ENCODE measurements around the gene CCM2. TPM values are rescaled to one million over a fixed set of nuclear protein-coding genes. Genes with fewer than 3 reads are reported as not detected.

CCM2 gene
- total and polyA plus RNA-seq, 7 donors, result 28.1 to 54.2 (median 34.1) TPM

DNA sequence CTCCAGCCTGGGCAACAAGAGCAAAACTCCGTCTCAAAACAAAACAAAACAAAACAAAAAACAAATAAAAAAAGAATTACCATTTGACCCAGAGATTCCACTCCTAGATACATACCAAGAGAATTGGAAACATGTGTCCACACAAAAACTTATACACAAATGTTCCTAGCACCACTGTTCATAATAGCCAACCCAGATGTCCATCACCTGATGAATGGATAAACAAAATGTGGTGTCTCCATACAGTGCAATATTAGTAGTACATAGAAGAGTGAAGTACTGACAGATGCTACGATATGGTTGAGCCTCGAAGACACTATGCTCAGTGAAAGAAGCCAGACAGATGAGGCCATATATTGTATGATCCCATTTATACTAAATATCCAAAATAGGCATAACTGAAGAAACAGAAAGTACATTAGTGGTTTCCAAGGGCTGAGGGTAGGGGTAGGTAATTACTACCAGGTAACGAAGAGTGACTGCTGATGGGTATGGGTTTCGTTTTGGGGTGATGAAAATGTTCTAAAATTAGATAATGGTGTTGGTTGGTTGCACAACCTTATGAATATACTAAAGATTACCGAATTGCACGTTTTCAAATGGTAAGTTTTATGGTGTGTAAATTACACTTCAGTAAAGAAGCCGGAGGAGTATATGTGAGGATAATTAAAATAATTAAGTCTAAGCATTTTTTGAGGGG, 41.2 kb upstream of the CCM2 start:
- Histone ChIP-seq H3K4me1 (peaks cover 0 to 15% (median 12%) of the 10 kb centered on the region in 4 donors), H3K27me3 (peaks cover 0 to 23% (median 0%) of the 10 kb centered on the region in 3 donors), H3K27ac (no peak overlapping the region), H3K9me3 (no peaks in the 10 kb centered on the region), H3K4me3 (no peak overlapping the region), H3K36me3 (no peaks in the 10 kb centered on the region)
- DNase-seq, result no peak
- 49 to 65% methylated on average over 8 of the region's 8 CpGs for WGBS, 2 donors
- TF ChIP-seq POLR2A (IDR thresholded peaks at IDR 0.05) (no peak), EP300 (IDR thresholded peaks at IDR 0.05) (no peak), POLR2AphosphoS5 (IDR thresholded peaks at IDR 0.05) (no peak), CTCF (IDR thresholded peaks at IDR 0.05) (no peak)
- intact Hi-C loops (cut with DNase I), result no loop called here

DNA sequence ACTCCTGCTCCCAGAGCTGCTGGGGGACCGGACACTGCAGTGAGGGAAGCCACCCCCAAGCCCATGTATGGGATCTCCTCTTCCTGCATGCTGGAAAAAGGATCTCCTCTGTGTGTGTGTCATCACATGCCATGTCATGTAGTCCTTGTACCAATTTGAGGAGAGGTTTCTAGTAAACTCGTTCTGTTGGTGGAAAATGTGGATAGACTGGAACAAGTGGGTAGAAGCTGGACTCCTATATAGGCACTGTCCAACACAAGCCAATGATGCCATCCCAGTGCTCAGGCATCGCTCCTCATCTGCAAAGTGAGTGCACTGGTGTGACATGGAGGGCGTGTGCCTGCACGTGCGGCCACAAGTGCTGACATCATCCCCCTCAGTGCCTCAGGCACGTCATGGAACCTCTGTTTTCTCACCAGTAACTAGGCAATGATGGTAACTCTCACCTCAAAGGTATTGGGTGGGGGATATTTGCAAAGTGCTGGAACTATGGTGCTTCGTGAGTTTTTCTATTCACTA, 40.5 kb upstream of the CCM2 start:
- no peak for DNase-seq

GRCh38 chr7:44960011-44960580, 39.9 kb upstream of the CCM2 start:
- WGBS, 2 donors, result 80% methylated on average over 4 of the region's 4 CpGs
- Histone ChIP-seq H3K36me3 (no peaks in the 10 kb centered on the region), H3K9me3 (no peaks in the 10 kb centered on the region), H3K27ac (no peak overlapping the region), H3K27me3 (peaks cover 0 to 23% (median 0%) of the 10 kb centered on the region in 3 donors), H3K4me3 (no peak overlapping the region), H3K4me1 (peaks cover 0 to 15% (median 12%) of the 10 kb centered on the region in 4 donors)
- no peak for DNase-seq
- intact Hi-C loops (cut with DNase I), result no loop called here
- TF ChIP-seq EP300 (IDR thresholded peaks at IDR 0.05), result no peak
- TF ChIP-seq CTCF (IDR thresholded peaks at IDR 0.05), result no peak
- no peak for TF ChIP-seq POLR2AphosphoS5 (IDR thresholded peaks at IDR 0.05)
- TF ChIP-seq POLR2A (IDR thresholded peaks at IDR 0.05), result no peak

More for the DNA sequence above, 40.5 kb upstream of the CCM2 start:
- Histone ChIP-seq H3K4me1 (peaks cover 0 to 15% (median 12%) of the 10 kb centered on the region in 4 donors), H3K9me3 (no peaks in the 10 kb centered on the region), H3K4me3 (no peak overlapping the region), H3K36me3 (no peaks in the 10 kb centered on the region), H3K27me3 (peaks cover 0 to 23% (median 0%) of the 10 kb centered on the region in 3 donors), H3K27ac (no peak overlapping the region)
- WGBS, 2 donors, result 61 to 68% methylated on average over 8 of the region's 8 CpGs
- TF ChIP-seq EP300 (IDR thresholded peaks at IDR 0.05) (no peak), POLR2A (IDR thresholded peaks at IDR 0.05) (no peak), CTCF (IDR thresholded peaks at IDR 0.05) (no peak), POLR2AphosphoS5 (IDR thresholded peaks at IDR 0.05) (no peak)
- intact Hi-C loops (cut with DNase I), result no loop called here

DNA sequence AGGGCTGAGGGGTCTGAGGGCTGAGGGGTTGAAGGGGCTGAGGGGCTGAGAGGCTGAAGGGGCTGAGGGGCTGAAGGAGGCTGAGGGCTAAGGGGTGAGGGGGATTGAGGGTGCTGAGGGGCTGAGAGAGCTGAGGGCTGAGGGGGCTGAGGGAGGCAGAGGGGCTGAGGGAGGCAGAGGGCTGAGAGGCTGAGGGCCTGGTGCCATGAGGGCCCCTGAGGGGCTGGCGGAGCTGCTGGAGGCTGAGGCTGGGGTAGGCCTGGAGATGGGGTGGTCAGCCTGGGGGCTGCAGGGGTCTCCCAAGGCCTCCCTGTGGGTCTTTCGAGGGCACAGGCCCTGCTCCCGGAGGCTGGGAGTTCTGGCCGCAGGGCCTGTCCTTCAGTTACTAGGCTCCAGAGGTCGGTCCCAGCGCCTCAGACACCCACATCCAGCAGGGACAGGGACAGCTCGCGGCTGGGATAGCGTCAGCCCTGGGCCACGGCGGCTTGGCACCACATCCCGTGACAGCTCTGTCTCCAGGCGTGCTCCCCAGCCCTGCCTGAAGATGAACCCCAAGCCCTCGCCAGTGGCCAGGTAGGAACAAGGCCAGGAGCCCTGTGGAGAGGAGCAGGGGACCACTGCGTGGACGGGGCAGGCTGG, 38.0 kb upstream of the CCM2 start:
- intact Hi-C loops (cut with DNase I), result no loop called here
- DNase-seq, result no peak

More for the DNA sequence above, 38.0 kb upstream of the CCM2 start:
- TF ChIP-seq EP300 (IDR thresholded peaks at IDR 0.05) (no peak), POLR2AphosphoS5 (IDR thresholded peaks at IDR 0.05) (no peak), POLR2A (IDR thresholded peaks at IDR 0.05) (no peak), CTCF (IDR thresholded peaks at IDR 0.05) (no peak)
- Histone ChIP-seq H3K4me3 (peak overlapping the region; percentile 14 to 53 (median 47)), H3K9me3 (no peaks in the 10 kb centered on the region), H3K27me3 (peaks cover 0 to 23% (median 0%) of the 10 kb centered on the region in 3 donors), H3K36me3 (no peaks in the 10 kb centered on the region), H3K4me1 (peaks cover 0 to 15% (median 12%) of the 10 kb centered on the region in 4 donors), H3K27ac (no peak overlapping the region)
- 36 to 76% methylated on average over 16 of the region's 16 CpGs for WGBS, 2 donors
